CD4-positive, alpha-beta memory T cell (primary cell): Measurements from ENCODE around the gene PARP12. TPM values are rescaled to one million over a fixed set of nuclear protein-coding genes. Genes with fewer than 3 reads are reported as not detected.

Experiments used
- CTCF ChIA-PET: fragments of 350-600 bp; sonication (Branson Sonifier 250); formaldehyde crosslinking; loops from one replicate; lab custom pipeline; 2021; ENCODE audit warnings: inconsistent platforms; ENCODE audit not compliant: partially characterized antibody; lab: Charles Lee
- POLR2A ChIA-PET: fragments of 350-600 bp; sonication (Branson Sonifier 250); formaldehyde crosslinking; loops from one replicate; lab custom pipeline; 2021; ENCODE audit not compliant: partially characterized antibody; lab: Charles Lee
- DNase-seq, 5 donors: peaks; one replicate each; pipeline versions ENCODE4 v3.0.0 to v3.0.0-alpha.2; 2020 to 2022; ENCODE audit warnings: mixed read lengths in 1 of 5
- H3K27ac ChIP-seq: one replicate; pipeline ENCODE4 v1.7.0; 2013; ENCODE audit warnings: low read depth, low read length
- H3K27me3 ChIP-seq: 2 replicates; pipeline ENCODE4 v1.7.0; 2013; ENCODE audit warnings: mild to moderate bottlenecking, low read length, moderate library complexity; ENCODE audit not compliant: insufficient read depth
- H3K36me3 ChIP-seq: 2 replicates; pipeline ENCODE4 v1.7.0; 2013; ENCODE audit warnings: mild to moderate bottlenecking, low read length, moderate library complexity; ENCODE audit not compliant: insufficient read depth
- H3K4me1 ChIP-seq: 2 replicates; pipeline ENCODE4 v1.7.0; 2013; ENCODE audit warnings: mild to moderate bottlenecking, low read length, moderate library complexity; ENCODE audit not compliant: insufficient read depth
- H3K4me3 ChIP-seq, 2 donors: one replicate each; pipeline ENCODE4 v1.7.0; 2013; ENCODE audit warnings: low read length in 2 of 2, mild to moderate bottlenecking in 1 of 2
- H3K9me3 ChIP-seq, 2 donors: one replicate each; pipeline ENCODE4 v1.7.0; 2013; ENCODE audit warnings: low read length in 2 of 2, control low read depth in 1 of 2; ENCODE audit not compliant: control insufficient read depth in 1 of 2
- H3K27ac Mint-ChIP-seq, 7 donors: one replicate each; pipeline ENCODE4 v1.8.0; 2020 to 2021; ENCODE audit warnings: mixed read lengths in 7 of 7, mild to moderate bottlenecking in 6 of 7, inconsistent platforms in 3 of 7, moderate library complexity in 3 of 7
- H3K27me3 Mint-ChIP-seq, 2 donors: one replicate each; pipeline ENCODE4 v1.8.0; 2020 to 2021; ENCODE audit warnings: mixed read lengths in 2 of 2
- H3K36me3 Mint-ChIP-seq, 2 donors: one replicate each; pipeline ENCODE4 v1.8.0; 2020 to 2021; ENCODE audit warnings: mixed read lengths in 2 of 2, inconsistent platforms in 1 of 2, mild to moderate bottlenecking in 1 of 2
- H3K4me1 Mint-ChIP-seq, 4 donors: one replicate each; pipeline ENCODE4 v1.8.0; 2020 to 2021; ENCODE audit warnings: mixed read lengths in 4 of 4, mild to moderate bottlenecking in 1 of 4
- H3K4me3 Mint-ChIP-seq, 8 donors: one replicate each; pipeline ENCODE4 v1.8.0; 2020 to 2021; ENCODE audit warnings: mixed read lengths in 8 of 8, mild to moderate bottlenecking in 7 of 8, moderate library complexity in 6 of 8, inconsistent platforms in 3 of 8
- H3K9me3 Mint-ChIP-seq, 8 donors: one replicate each; pipeline ENCODE4 v1.8.0; 2020 to 2021; ENCODE audit warnings: mixed read lengths in 8 of 8, mild to moderate bottlenecking in 5 of 8, inconsistent platforms in 3 of 8, moderate library complexity in 1 of 8
- intact Hi-C: fragments of 100-400 bp; cut with micrococcal nuclease; formaldehyde crosslinking; loops from one replicate; pipeline ENCODE4 v1.15.1; 2023
- polyA plus RNA-seq, 2 donors: library from polyadenylated mRNA; unstranded; fragments of 300-500 nt; fragmentation: Illumina TruSeq; gene quantifications; one replicate each; pipeline ENCODE4 v1.2.3, GENCODE V29; 2021
- total RNA-seq, 2 experiments: library from RNA; stranded (reverse); gene quantifications; one replicate each; pipeline ENCODE4 v1.2.3, GENCODE V29; 2021

PARP12 gene
- total and polyA plus RNA-seq, 4 experiments from 2014 or later: 27.0 to 96.6 (median 66.5) TPM

- no peak overlapping the region for H3K4me3 Mint-ChIP-seq
- no peaks in the 10 kb centered on the region for H3K27me3 Mint-ChIP-seq
- DNase-seq: no peak
- Histone ChIP-seq H3K27me3 (no peaks in the 10 kb centered on the region), H3K4me1 (no peaks in the 10 kb centered on the region), H3K27ac (no peak overlapping the region), H3K36me3 (no peaks in the 10 kb centered on the region), H3K9me3 (no peaks in the 10 kb centered on the region), H3K4me3 (no peak overlapping the region)
- H3K36me3 Mint-ChIP-seq: peaks cover 0 to 3% of the 10 kb centered on the region in 2 donors
- peaks cover 0 to 2% (median 0%) of the 10 kb centered on the region in 4 donors for H3K4me1 Mint-ChIP-seq
- H3K27ac Mint-ChIP-seq: no peak overlapping the region
- ChIA-PET POLR2A (no interaction called here), CTCF (interaction anchor here (0.6 to 3.3 kb wide), 3 partner anchors 12 to 392 kb away, joined by 3 to 11 read pairs (median 3); no protein-coding TSS in a partner anchor)
- intact Hi-C loops: no loop called here
- no peaks in the 10 kb centered on the region for H3K9me3 Mint-ChIP-seq
These were observed 69.6 kb downstream of the PARP12 start for GRCh38 chr7:139993169-139993568.

GRCh38 chr7:139992353-139993044 lies 70.3 kb downstream of the PARP12 start:
- H3K4me1 ChIP-seq: no peaks in the 10 kb centered on the region
- H3K4me1 Mint-ChIP-seq: peaks cover 0 to 2% (median 0%) of the 10 kb centered on the region in 4 donors
- intact Hi-C loops: no loop called here
- H3K9me3 Mint-ChIP-seq: no peaks in the 10 kb centered on the region
- peaks cover 0 to 3% of the 10 kb centered on the region in 2 donors for H3K36me3 Mint-ChIP-seq
- H3K27me3 Mint-ChIP-seq: no peaks in the 10 kb centered on the region
- no peaks in the 10 kb centered on the region for H3K27me3 ChIP-seq
- no peak overlapping the region for H3K4me3 Mint-ChIP-seq
- no peaks in the 10 kb centered on the region for H3K9me3 ChIP-seq
- peak overlapping the region in 1 of 7 donors; percentile 54 for H3K27ac Mint-ChIP-seq
- no peak overlapping the region for H3K27ac ChIP-seq
- DNase-seq: no peak
- no peaks in the 10 kb centered on the region for H3K36me3 ChIP-seq
- ChIA-PET CTCF (interaction anchor here (0.7 to 3.3 kb wide), 2 partner anchors 13 to 346 kb away, joined by 3 to 11 read pairs; no protein-coding TSS in a partner anchor), POLR2A (no interaction called here)
- no peak overlapping the region for H3K4me3 ChIP-seq

- Mint-ChIP-seq H3K9me3 (no peaks in the 10 kb centered on the region), H3K27me3 (no peaks in the 10 kb centered on the region), H3K36me3 (peaks cover 0 to 3% of the 10 kb centered on the region in 2 donors), H3K4me1 (peaks cover 0 to 2% (median 0%) of the 10 kb centered on the region in 4 donors), H3K4me3 (no peak overlapping the region), H3K27ac (no peak overlapping the region)
- DNase-seq: no peak
- Histone ChIP-seq H3K27ac (no peak overlapping the region), H3K36me3 (no peaks in the 10 kb centered on the region), H3K27me3 (no peaks in the 10 kb centered on the region), H3K9me3 (no peaks in the 10 kb centered on the region), H3K4me1 (no peaks in the 10 kb centered on the region), H3K4me3 (no peak overlapping the region)
- intact Hi-C loops: no loop called here
- ChIA-PET CTCF (interaction anchor here (3.3 kb wide), 1 partner anchor 346 kb away, joined by 11 read pairs; no protein-coding TSS in a partner anchor), POLR2A (no interaction called here)
These were observed 70.8 kb downstream of the PARP12 start for GRCh38 chr7:139991911-139992310.

- CTCF ChIA-PET: no interaction called here
- intact Hi-C loops: no loop called here
- H3K9me3 Mint-ChIP-seq: no peaks in the 10 kb centered on the region
- H3K4me3 Mint-ChIP-seq: no peak overlapping the region
- H3K9me3 ChIP-seq: no peaks in the 10 kb centered on the region
- no peak overlapping the region for H3K27ac ChIP-seq
- H3K4me1 Mint-ChIP-seq: peaks cover 0 to 2% (median 0%) of the 10 kb centered on the region in 4 donors
- no peaks in the 10 kb centered on the region for H3K4me1 ChIP-seq
- H3K27me3 Mint-ChIP-seq: no peaks in the 10 kb centered on the region
- H3K27ac Mint-ChIP-seq: peak overlapping the region in 1 of 7 donors; percentile 52
- H3K36me3 Mint-ChIP-seq: peaks cover 0 to 3% of the 10 kb centered on the region in 2 donors
- H3K36me3 ChIP-seq: no peaks in the 10 kb centered on the region
- no peak overlapping the region for H3K4me3 ChIP-seq
- no peak for DNase-seq
- POLR2A ChIA-PET: no interaction called here
- H3K27me3 ChIP-seq: no peaks in the 10 kb centered on the region
These were observed 71.5 kb downstream of the PARP12 start for GRCh38 chr7:139991269-139991666.

GRCh38 chr7:139990571-139991268 lies 72.0 kb downstream of the PARP12 start:
- H3K4me3 ChIP-seq: no peak overlapping the region
- no peaks in the 10 kb centered on the region for H3K27me3 Mint-ChIP-seq
- no peaks in the 10 kb centered on the region for H3K4me1 ChIP-seq
- H3K9me3 ChIP-seq: no peaks in the 10 kb centered on the region
- H3K36me3 Mint-ChIP-seq: peaks cover 0 to 3% of the 10 kb centered on the region in 2 donors
- H3K4me1 Mint-ChIP-seq: peaks cover 0 to 2% (median 0%) of the 10 kb centered on the region in 4 donors
- peak overlapping the region in 1 of 7 donors; percentile 8 for H3K27ac Mint-ChIP-seq
- POLR2A ChIA-PET: interaction anchor here (0.5 kb wide), 1 partner anchor 40 kb away, joined by 3 read pairs; no protein-coding TSS in a partner anchor
- H3K36me3 ChIP-seq: no peaks in the 10 kb centered on the region
- CTCF ChIA-PET: interaction anchor here (0.6 to 1.4 kb wide), 2 partner anchors 12 to 345 kb away, joined by 3 read pairs; no protein-coding TSS in a partner anchor
- H3K27ac ChIP-seq: no peak overlapping the region
- DNase-seq: no peak
- intact Hi-C loops: no loop called here
- H3K4me3 Mint-ChIP-seq: no peak overlapping the region
- H3K27me3 ChIP-seq: no peaks in the 10 kb centered on the region
- H3K9me3 Mint-ChIP-seq: no peaks in the 10 kb centered on the region

- no peak overlapping the region for H3K4me3 ChIP-seq
- H3K9me3 Mint-ChIP-seq: no peaks in the 10 kb centered on the region
- ChIA-PET POLR2A (interaction anchor here (0.5 kb wide), 1 partner anchor 40 kb away, joined by 3 read pairs; no protein-coding TSS in a partner anchor), CTCF (interaction anchor here (0.6 to 1.4 kb wide), 2 partner anchors 13 to 345 kb away, joined by 3 read pairs; no protein-coding TSS in a partner anchor)
- H3K27me3 ChIP-seq: no peaks in the 10 kb centered on the region
- no peaks in the 10 kb centered on the region for H3K27me3 Mint-ChIP-seq
- H3K27ac ChIP-seq: no peak overlapping the region
- peaks cover 0 to 3% of the 10 kb centered on the region in 2 donors for H3K36me3 Mint-ChIP-seq
- intact Hi-C loops: no loop called here
- no peaks in the 10 kb centered on the region for H3K36me3 ChIP-seq
- H3K4me1 Mint-ChIP-seq: peaks cover 0 to 2% (median 0%) of the 10 kb centered on the region in 4 donors
- H3K27ac Mint-ChIP-seq: peak overlapping the region in 1 of 7 donors; percentile 57
- DNase-seq: no peak
- no peaks in the 10 kb centered on the region for H3K4me1 ChIP-seq
- no peak overlapping the region for H3K4me3 Mint-ChIP-seq
- no peaks in the 10 kb centered on the region for H3K9me3 ChIP-seq
These were observed 72.6 kb downstream of the PARP12 start for GRCh38 chr7:139990142-139990535.
